HepG2 (cell line): ENCODE data around the gene FAM3B. TPM values are rescaled to one million over a fixed set of nuclear protein-coding genes. Genes with fewer than 3 reads are reported as not detected.

Experiments used
- ARNT ChIP-seq: fragments of 450-650 bp; IDR thresholded peaks from 2 replicates; pipeline ENCODE4 v1.6.1; 2017
- HNRNPL ChIP-seq: fragments of 200-400 bp; formaldehyde crosslinking; IDR thresholded peaks from 2 replicates; pipeline ENCODE4 v1.6.1; 2017; ENCODE audit warnings: mild to moderate bottlenecking, low read depth, low read length
- KAT2B ChIP-seq: fragments of 150-350 bp; IDR thresholded peaks from 2 replicates; pipeline ENCODE4 v1.6.1; 2014; ENCODE audit warnings: low read depth, low read length, borderline replicate concordance
- KDM2A ChIP-seq: sonication (generic); formaldehyde crosslinking; IDR thresholded peaks from 2 replicates; pipeline ENCODE4 v1.4.0; 2020; ENCODE audit warnings: low read depth, missing genetic modification reagents, borderline replicate concordance
- KLF11 ChIP-seq: IDR thresholded peaks from 2 replicates; pipeline ENCODE4 v1.6.1; 2016; ENCODE audit warnings: missing compliant biosample characterization
- MAFF ChIP-seq: IDR thresholded peaks from 2 replicates; pipeline ENCODE4 v1.6.1; 2011; ENCODE audit warnings: low read depth, low read length, improper control_type of control experiment
- MED1 ChIP-seq: sonication (generic); formaldehyde crosslinking; IDR thresholded peaks from 2 replicates; pipeline ENCODE4 v1.4.0; 2020; ENCODE audit warnings: missing genetic modification reagents
- MEIS1 ChIP-seq: sonication (generic); formaldehyde crosslinking; IDR thresholded peaks from 2 replicates; pipeline ENCODE4 v1.9.0; 2021; ENCODE audit warnings: mild to moderate bottlenecking, missing genetic modification reagents, moderate library complexity, borderline replicate concordance
- MTA3 ChIP-seq: sonication (generic); formaldehyde crosslinking; IDR thresholded peaks from 2 replicates; pipeline ENCODE4 v1.4.0; 2020; ENCODE audit warnings: missing genetic modification reagents
- NR2C2 ChIP-seq: sonication (generic); formaldehyde crosslinking; IDR thresholded peaks from 2 replicates; pipeline ENCODE4 v1.4.0; 2020; ENCODE audit warnings: missing genetic modification reagents, mild to moderate bottlenecking, moderate library complexity, borderline replicate concordance
- SOX13 ChIP-seq, 3 experiments: fragments of 450-650 bp in 1 of 3; sonication (generic) in 1 of 3; formaldehyde crosslinking in 1 of 3; IDR thresholded peaks in 2 of 3; conservative IDR thresholded peaks in 1 of 3; 2 replicates each; pipeline versions ENCODE4 v1.5.0 to v1.6.1; 2016 to 2020; ENCODE audit warnings: antibody characterized with exemption in 1 of 3, mild to moderate bottlenecking in 1 of 3, missing compliant biosample characterization in 1 of 3, missing genetic modification reagents in 1 of 3, moderate library complexity in 1 of 3
- SP2 ChIP-seq: sonication (generic); formaldehyde crosslinking; IDR thresholded peaks from 2 replicates; pipeline ENCODE4 v1.5.1; 2020; ENCODE audit warnings: mild to moderate bottlenecking, missing genetic modification reagents
- ZNF235 ChIP-seq: sonication (generic); formaldehyde crosslinking; IDR thresholded peaks from 2 replicates; pipeline ENCODE4 v1.8.1; 2023; ENCODE audit warnings: mild to moderate bottlenecking, missing genetic modification reagents, borderline replicate concordance
- ZNF317 ChIP-seq: sonication (generic); formaldehyde crosslinking; IDR thresholded peaks from 2 replicates; pipeline ENCODE4 v1.5.0; 2020; ENCODE audit warnings: mild to moderate bottlenecking, missing genetic modification reagents
- ZNF510 ChIP-seq: sonication (generic); formaldehyde crosslinking; IDR thresholded peaks from 2 replicates; pipeline ENCODE4 v1.4.0; 2020; ENCODE audit warnings: low read depth, mild to moderate bottlenecking, missing genetic modification reagents
- ZNF552 ChIP-seq: sonication (generic); formaldehyde crosslinking; IDR thresholded peaks from 2 replicates; pipeline ENCODE4 v1.9.0; 2022; ENCODE audit warnings: missing genetic modification reagents, mild to moderate bottlenecking, borderline replicate concordance
- ZNF652 ChIP-seq: IDR thresholded peaks from 2 replicates; pipeline ENCODE4 v1.6.1; 2016; ENCODE audit warnings: low read depth, borderline replicate concordance
- ZNF7 ChIP-seq: IDR thresholded peaks from 2 replicates; pipeline ENCODE4 v1.6.1; 2016; ENCODE audit warnings: missing biosample characterization, missing genetic modification reagents
- ZNF891 ChIP-seq: sonication (generic); formaldehyde crosslinking; IDR thresholded peaks from 2 replicates; pipeline ENCODE4 v1.5.0; 2020; ENCODE audit warnings: mild to moderate bottlenecking, missing genetic modification reagents
- polyA plus RNA-seq, 8 experiments: library from polyadenylated mRNA; depleted of rRNA in 3 of 8; stranded (reverse) in 7 of 8; unstranded in 1 of 8; fragments of >200 nt; fragmentation: Illumina TruSeq in 4 of 8; extraction: Trizol in 4 of 8; gene quantifications; 2 replicates each; pipeline versions ENCODE4 v1.2.1 to v1.2.3, GENCODE V29; 2011 to 2016; ENCODE audit warnings: low read depth in 4 of 8, missing spikeins in 1 of 8, mixed read lengths in 1 of 8; ENCODE audit not compliant: insufficient read depth in 1 of 8
- total RNA-seq, 5 experiments: library from RNA; depleted of rRNA; stranded (reverse); fragments of >200 nt; fragmentation: Illumina TruSeq; extraction: Trizol; gene quantifications; 2 replicates each; pipeline ENCODE4 v1.2.3, GENCODE V29; 2016; ENCODE audit warnings: low read depth in 1 of 5
- TF ChIP-seq, protein P1 (sequence below): sonication (generic); formaldehyde crosslinking; IDR thresholded peaks from 2 replicates; pipeline ENCODE4 v1.5.0; 2020; ENCODE audit warnings: mild to moderate bottlenecking, missing genetic modification reagents
- TF ChIP-seq, protein P2 (sequence below): sonication (generic); formaldehyde crosslinking; conservative IDR thresholded peaks from 2 replicates; pipeline ENCODE4 v1.8.0; 2022; ENCODE audit warnings: low read depth, missing genetic modification reagents
- TF ChIP-seq, protein P3 (sequence below): sonication (generic); formaldehyde crosslinking; IDR thresholded peaks from 2 replicates; pipeline ENCODE4 v1.4.0; 2020; ENCODE audit warnings: missing genetic modification reagents
- TF ChIP-seq, protein P4 (sequence below), 2 experiments: fragments of 450-650 bp in 1 of 2; sonication (generic) in 1 of 2; formaldehyde crosslinking; IDR thresholded peaks; 2 replicates each; pipeline versions ENCODE4 v1.5.0 to v1.8.0; 2020 to 2022; ENCODE audit warnings: mild to moderate bottlenecking in 1 of 2, missing genetic modification reagents in 1 of 2

Gene FAM3B
- total and polyA plus RNA-seq, 2 of the 13 experiments (the other 11 are each of a cell fraction or from before 2014, with no cell fraction given), result 46.5 to 62.0 TPM

DNA sequence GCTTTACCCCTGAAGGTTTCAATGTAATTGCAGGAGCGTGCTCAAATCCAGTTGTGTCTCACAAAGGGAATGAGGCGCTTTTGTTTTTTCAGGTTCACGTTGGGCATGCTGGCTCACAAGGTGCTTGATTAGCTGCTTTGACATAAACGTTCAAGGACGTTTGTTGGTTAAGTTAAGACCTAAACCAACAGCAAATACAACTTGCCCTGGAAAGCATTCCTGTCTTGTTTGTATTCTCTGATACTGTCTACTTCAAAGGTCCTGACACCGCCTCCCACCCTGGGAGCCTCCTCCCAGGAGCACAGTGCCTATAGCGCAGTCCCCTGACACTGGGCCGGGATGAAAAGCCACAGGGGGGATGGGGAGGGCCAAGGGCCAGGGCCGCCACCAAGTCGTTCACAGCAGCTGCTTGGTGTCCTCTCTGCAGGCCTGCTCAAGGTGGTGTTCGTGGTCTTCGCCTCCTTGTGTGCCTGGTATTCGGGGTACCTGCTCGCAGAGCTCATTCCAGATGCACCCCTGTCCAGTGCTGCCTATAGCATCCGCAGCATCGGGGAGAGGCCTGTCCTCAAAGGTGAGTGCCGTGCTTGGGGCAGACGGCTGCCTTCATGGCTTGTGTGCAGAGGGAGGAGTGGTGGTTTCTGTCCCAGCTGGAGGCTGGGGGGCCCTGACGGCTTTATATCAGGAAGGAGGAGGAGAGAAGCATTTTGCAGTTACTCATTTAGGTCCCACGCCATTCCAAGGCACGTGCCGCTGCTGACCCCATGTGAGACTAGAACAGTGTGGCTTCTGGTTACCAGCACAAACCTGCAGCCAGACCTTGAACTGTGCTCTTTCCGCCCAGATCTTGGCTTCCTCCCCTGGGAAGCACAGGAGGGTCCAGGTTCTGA lies 6.1 kb downstream of the FAM3B start (continued):
- TF ChIP-seq, protein P1, sequence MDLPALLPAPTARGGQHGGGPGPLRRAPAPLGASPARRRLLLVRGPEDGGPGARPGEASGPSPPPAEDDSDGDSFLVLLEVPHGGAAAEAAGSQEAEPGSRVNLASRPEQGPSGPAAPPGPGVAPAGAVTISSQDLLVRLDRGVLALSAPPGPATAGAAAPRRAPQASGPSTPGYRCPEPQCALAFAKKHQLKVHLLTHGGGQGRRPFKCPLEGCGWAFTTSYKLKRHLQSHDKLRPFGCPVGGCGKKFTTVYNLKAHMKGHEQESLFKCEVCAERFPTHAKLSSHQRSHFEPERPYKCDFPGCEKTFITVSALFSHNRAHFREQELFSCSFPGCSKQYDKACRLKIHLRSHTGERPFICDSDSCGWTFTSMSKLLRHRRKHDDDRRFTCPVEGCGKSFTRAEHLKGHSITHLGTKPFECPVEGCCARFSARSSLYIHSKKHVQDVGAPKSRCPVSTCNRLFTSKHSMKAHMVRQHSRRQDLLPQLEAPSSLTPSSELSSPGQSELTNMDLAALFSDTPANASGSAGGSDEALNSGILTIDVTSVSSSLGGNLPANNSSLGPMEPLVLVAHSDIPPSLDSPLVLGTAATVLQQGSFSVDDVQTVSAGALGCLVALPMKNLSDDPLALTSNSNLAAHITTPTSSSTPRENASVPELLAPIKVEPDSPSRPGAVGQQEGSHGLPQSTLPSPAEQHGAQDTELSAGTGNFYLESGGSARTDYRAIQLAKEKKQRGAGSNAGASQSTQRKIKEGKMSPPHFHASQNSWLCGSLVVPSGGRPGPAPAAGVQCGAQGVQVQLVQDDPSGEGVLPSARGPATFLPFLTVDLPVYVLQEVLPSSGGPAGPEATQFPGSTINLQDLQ, result no peak
- TF ChIP-seq MEIS1 (CRISPR knock-in tag) (0 out of 2 replicates have a peak, but pooled peaks have one; percentile 75), ZNF7 (no peak), ZNF891 (CRISPR knock-in tag) (no peak), NR2C2 (CRISPR knock-in tag) (peak; percentile 57; the same call in 1 of the 2 replicates), KAT2B (no peak), SOX13 (IDR thresholded peaks at IDR 0.05) (peak; percentile 88), SOX13 (CRISPR knock-in tag; conservative IDR thresholded peaks at IDR 0.05 in 1 of 2, IDR thresholded peaks at IDR 0.05 in 1 of 2) (peak in 1 of 2 experiments; percentile 97; a peak in 2 of 4 replicates), ZNF552 (0 out of 2 replicates have a peak, but pooled peaks have one; percentile 29), ZNF510 (no peak; the same call in 1 of the 2 replicates), ZNF652 (CRISPR knock-in tag) (no peak; the same call in 1 of the 2 replicates), KLF11 (CRISPR knock-in tag) (no peak), ARNT (no peak), SP2 (no peak), ZNF235 (peak; percentile 87), MTA3 (CRISPR knock-in tag) (no peak), KDM2A (peak; percentile 72), MED1 (CRISPR knock-in tag) (peak; percentile 91), ZNF317 (CRISPR knock-in tag) (peak; percentile 76), MAFF (peak; percentile 83), HNRNPL (0 out of 2 replicates have a peak, but pooled peaks have one; percentile 2)
- TF ChIP-seq, protein P2, sequence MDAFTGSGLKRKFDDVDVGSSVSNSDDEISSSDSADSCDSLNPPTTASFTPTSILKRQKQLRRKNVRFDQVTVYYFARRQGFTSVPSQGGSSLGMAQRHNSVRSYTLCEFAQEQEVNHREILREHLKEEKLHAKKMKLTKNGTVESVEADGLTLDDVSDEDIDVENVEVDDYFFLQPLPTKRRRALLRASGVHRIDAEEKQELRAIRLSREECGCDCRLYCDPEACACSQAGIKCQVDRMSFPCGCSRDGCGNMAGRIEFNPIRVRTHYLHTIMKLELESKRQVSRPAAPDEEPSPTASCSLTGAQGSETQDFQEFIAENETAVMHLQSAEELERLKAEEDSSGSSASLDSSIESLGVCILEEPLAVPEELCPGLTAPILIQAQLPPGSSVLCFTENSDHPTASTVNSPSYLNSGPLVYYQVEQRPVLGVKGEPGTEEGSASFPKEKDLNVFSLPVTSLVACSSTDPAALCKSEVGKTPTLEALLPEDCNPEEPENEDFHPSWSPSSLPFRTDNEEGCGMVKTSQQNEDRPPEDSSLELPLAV, result no peak
- TF ChIP-seq, protein P3, sequence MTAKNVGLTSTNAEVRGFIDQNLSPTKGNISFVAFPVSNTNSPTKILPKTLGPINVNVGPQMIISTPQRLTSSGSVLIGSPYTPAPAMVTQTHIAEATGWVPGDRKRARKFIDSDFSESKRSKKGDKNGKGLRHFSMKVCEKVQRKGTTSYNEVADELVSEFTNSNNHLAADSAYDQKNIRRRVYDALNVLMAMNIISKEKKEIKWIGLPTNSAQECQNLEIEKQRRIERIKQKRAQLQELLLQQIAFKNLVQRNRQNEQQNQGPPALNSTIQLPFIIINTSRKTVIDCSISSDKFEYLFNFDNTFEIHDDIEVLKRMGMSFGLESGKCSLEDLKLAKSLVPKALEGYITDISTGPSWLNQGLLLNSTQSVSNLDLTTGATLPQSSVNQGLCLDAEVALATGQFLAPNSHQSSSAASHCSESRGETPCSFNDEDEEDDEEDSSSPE (CRISPR knock-in tag), result no peak
- TF ChIP-seq, protein P4, sequence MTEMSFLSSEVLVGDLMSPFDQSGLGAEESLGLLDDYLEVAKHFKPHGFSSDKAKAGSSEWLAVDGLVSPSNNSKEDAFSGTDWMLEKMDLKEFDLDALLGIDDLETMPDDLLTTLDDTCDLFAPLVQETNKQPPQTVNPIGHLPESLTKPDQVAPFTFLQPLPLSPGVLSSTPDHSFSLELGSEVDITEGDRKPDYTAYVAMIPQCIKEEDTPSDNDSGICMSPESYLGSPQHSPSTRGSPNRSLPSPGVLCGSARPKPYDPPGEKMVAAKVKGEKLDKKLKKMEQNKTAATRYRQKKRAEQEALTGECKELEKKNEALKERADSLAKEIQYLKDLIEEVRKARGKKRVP (CRISPR knock-in tag; IDR thresholded peaks at IDR 0.05), result no peak; a peak in 1 of 4 replicates
